Measurements from ENCODE around the gene GNGT1.
"Not testable (repeated sequence)": the region's sequence is repeated elsewhere in the genome, so short reads cannot be mapped to it uniquely, and the experiment has no call there.

The GNGT1 gene

GRCh38 chr7:93910076-93910994 is 4.0 kb downstream of the GNGT1 start:
- no peak for DNase-seq

- DNase-seq = not testable (repeated sequence)
Observed at GRCh38 chr7:93911242-93911641, 4.9 kb downstream of the GNGT1 start.

DNA sequence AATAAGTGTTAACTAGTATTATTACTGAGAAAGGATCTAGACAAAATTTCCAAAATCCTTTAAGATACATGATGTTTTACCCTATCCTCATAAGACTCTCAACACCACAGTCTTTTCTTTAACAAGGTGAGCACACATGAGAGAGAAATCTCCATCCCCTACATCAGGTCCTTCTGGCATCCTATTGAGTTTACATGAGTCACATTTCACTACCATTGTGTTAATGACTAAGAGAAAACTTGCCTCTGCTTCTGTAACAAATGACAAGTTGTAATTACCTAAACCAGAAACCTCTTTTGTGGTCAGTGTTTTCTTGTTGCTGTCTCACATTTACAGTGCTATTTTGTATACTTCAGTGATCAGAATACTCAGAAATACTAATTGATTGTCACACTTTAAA is 5.3 kb downstream of the GNGT1 start:
- DNase-seq = not testable (repeated sequence)

- DNase-seq = no peak
Observed at GRCh38 chr7:93913197-93913596, 6.8 kb downstream of the GNGT1 start.

DNA sequence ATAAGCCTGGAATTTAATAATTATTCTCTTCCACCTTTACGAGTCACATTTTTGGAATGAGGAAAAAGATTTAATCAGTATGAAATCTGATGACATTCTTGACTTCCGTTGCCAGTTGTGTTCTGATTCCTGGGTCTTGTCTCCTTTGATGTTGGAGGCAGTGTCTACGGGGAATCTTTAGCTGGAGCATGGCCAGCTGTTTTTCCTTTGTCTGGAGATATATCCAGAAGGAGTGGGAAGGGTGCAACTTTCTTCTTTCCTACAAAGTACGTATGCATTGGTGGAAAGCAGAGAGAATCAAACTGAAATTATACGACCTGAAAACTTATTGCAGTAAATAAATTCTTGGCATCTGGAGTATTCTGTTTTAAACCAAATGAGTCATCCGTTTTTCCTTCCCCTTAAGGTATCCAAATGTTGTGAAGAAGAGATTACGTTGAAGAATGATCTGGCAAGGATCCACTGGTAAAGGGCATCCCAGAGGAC is 8.3 kb downstream of the GNGT1 start:
- DNase-seq = no peak

- not testable (repeated sequence) for DNase-seq
Observed at GRCh38 chr7:93915206-93915842, 9.0 kb downstream of the GNGT1 start.

GRCh38 chr7:93915888-93916287 is 9.5 kb downstream of the GNGT1 start:
- DNase-seq = not testable (repeated sequence)

DNA sequence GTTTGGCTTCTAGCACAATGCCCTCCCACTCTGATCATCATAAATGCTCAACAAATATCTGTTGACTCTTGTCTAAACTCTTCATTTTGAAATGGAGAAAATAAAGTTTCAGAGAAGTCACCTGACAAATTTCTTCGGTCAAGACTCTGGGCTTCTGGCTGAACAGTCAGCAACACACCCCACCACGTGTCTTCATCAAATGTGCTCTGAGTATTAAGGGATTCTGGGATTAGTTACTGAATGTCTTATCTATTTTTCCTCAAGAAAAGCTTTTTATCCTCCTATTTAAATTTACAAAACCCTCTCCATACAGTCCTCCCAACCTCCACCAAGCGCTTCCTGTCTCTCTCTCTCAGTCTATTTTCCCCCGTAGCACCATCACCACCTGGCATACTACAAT is 9.9 kb downstream of the GNGT1 start:
- not testable (repeated sequence) for DNase-seq

GRCh38 chr7:93920496-93921182 is 14.3 kb downstream of the GNGT1 start:
- DNase-seq = no peak

DNA sequence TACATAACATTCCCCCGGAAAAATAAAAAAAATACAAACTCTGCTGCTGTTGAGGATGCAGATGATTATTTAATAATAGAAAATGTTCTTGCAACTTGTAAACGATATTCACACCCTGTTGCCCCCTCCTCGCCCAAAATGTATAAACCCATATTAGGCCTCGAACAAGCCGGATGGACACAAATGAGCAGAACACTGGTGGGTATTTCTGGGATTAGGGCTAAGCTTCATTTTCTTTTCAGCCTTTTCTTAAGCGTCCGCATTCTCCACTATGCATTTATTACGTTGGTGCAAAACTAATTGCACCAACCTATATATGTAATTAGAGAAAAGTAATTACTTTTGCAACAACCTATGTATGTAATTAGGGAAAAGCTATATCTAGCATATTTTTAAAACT is 14.8 kb downstream of the GNGT1 start:
- DNase-seq = no peak

DNA sequence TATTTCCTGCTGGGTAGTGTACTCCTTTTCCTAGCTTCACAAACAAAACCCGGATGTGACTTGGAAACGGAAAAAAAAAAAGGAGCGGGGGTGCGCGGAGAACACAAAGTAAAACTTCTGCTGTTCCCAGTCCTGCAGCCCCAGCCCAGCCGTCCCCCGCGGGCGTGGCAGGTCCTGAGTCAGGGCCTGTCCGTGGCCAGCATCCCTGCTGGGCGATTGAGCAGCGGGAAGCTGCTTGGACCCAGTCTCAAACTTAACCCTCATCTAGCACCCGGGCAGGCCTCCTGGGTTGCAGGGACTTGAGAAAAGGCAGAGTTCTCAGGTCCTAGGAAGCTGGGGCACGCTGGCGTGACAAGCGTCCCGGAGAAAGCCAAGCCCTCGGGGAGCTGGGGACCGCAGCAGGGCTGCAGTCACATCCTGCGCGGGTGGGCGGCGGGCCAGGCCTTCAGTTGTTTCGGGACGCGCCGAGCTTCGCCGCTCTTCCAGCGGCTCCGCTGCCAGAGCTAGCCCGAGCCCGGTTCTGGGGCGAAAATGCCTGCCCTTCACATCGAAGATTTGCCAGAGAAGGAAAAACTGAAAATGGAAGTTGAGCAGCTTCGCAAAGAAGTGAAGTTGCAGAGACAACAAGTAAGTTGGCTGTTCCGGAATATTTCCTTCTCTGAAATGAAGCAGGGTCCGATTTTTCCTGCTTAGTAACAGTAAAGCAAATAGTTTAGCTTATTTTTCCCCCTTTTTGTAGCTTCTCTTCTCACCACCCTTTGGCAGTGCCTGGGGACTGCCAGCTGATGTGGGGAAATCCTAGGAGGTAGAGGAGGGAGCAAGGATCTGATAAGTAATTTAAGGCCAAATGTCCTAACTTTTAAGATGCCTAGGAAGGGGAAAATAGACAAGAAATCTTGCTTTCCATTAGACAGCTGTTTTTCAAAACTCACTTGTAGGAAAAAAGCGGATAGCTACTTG is 15.5 kb downstream of the GNGT1 start, which contains the start of gene GNG11:
Gene GNG11, plus strand, starts transcription at position 129 of the 960 bp plus-strand sequence. Its CDS starts 403 bp downstream, at position 532.
- peak; percentile 4 for DNase-seq

DNA sequence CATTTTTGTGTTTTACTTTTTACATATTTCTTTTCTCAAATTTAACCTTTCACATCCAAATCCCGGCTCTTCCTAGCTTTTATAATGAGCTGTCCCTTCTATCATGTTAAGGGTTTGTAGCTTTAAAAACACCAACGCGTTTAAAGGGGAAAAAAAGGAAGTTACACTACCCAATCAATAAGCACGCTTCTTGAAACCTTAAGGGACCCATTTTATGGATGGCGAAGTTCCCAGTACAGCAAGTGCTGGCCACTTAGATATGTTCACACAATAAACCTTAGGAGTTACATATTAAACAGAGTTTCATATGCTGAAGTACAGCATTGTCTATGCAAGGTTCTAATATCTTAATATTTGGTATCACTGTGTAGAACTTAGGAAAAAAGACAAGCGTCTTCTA is 16.9 kb downstream of the GNGT1 start:
- DNase-seq = no peak

- no peak for DNase-seq
Observed at GRCh38 chr7:93923942-93924341, 17.6 kb downstream of the GNGT1 start.

DNA sequence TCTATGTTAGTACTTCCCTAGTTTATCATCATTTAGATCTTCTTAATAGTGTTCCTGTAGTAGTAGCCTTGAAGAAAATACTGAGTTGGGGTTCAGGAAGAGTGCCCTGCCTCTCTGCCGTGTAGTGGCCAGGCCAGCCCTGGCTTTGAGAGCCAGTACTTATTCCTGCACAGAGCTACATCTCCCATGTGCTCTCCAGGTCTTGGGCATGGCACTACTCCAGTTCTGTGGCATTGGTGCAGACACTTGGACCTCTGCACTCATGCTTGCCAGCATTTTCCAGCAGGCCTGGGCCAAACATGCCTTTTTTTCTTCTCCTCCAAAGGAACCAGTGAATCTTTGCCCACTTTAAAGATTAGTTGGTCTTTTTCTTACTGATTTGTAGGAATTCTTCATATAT is 20.4 kb downstream of the GNGT1 start:
- DNase-seq = no peak

DNA sequence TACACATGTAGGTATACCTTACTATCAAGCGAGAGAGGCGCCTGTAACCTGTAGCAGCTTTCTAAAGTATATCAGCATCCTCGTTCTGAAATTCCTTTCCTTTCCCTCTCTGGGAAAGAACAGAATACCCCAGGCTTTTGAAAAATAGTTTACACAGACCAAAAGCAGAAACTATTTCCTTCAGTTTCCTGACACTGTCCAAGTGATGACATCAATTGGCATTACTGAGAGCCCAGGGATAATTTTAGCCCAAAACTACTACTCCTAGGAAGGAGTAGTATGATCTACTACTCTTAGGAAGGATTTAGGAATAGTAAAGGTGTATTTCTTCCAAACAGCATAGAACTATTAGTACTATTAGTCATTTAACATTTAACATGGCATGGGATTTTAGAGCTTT is 21.2 kb downstream of the GNGT1 start:
- no peak for DNase-seq

GRCh38 chr7:93931655-93932054 is 25.3 kb downstream of the GNGT1 start:
- DNase-seq = no peak

DNA sequence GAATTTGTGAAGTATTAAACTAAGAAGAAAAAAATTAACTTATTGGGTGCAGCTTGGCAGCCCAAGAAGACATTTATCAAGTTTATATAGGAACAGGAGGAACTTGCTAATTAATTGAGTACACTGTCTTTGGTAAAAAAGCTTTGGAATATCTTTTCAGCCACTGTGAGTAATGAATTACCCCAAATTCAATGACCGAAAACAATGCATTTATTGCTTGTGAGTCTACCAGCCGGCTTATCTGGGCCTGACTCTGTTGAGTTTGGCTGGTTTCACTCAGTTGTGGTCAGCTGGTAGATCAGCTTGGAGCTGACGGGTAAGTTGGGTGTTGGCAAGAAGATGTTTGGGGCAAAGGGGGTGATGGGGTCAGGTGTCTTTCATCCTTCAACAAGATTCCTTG is 26.8 kb downstream of the GNGT1 start:
- no peak for DNase-seq

- no peak for DNase-seq
Observed at GRCh38 chr7:93935102-93935501, 28.7 kb downstream of the GNGT1 start.

- DNase-seq = no peak
Observed at GRCh38 chr7:93937818-93938217, 31.5 kb downstream of the GNGT1 start.

DNA sequence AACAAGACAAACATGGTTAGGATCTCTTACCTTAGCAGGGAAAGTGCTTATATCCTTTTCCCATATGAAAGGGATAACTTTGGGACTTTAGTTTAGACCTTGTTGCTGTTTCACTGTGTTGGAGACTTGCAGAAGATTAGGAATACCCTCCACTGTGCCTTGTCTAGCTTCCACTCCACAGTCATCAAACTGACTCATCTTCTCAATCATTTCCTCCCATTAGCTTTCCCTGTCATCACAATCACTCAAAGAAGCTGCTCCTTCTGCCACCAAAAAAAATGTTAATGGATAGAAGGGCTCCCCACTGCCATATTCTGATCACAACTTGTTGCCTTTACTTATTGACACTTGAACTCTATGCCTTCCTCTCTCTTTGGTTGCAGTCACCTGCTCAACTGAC is 31.9 kb downstream of the GNGT1 start:
- DNase-seq = no peak

- DNase-seq = no peak
Observed at GRCh38 chr7:93941945-93942344, 35.6 kb downstream of the GNGT1 start.

Data from activated gamma-delta T cell treated with Interleukin-2 at 50 U/mL for 16 hours (primary cell).